GM21360 (cell line): ENCODE measurements around the gene IL7R.
"Not testable (repeated sequence)": the region's sequence is repeated elsewhere in the genome, so short reads cannot be mapped to it uniquely, and the experiment has no call there.

Experiments
- ATAC-seq: cut with Tn5 transposase; IDR thresholded peaks from one replicate; pipeline ENCODE4 v1.9.1; 2021; ENCODE audit warnings: mild to moderate bottlenecking, moderate library complexity; ENCODE audit not compliant: unreplicated experiment

The IL7R gene

GRCh38 chr5:35870605-35871004 is 13.9 kb downstream of the IL7R start:
- no peak for ATAC-seq

GRCh38 chr5:35876454-35876853 is 19.8 kb downstream of the IL7R start:
- peak; percentile 51 for ATAC-seq

- no peak for ATAC-seq
Measured at GRCh38 chr5:35876922-35877321, 20.2 kb downstream of the IL7R start.

GRCh38 chr5:35877655-35878054 is 21.0 kb downstream of the IL7R start:
- ATAC-seq, result no peak

GRCh38 chr5:35878079-35878478 is 21.4 kb downstream of the IL7R start:
- ATAC-seq, result no peak

GRCh38 chr5:35879096-35879495 is 22.4 kb downstream of the IL7R start:
- no peak for ATAC-seq

- ATAC-seq, result no peak
Measured at GRCh38 chr5:35879649-35880048, 23.0 kb downstream of the IL7R start.

- ATAC-seq, result no peak
Measured at GRCh38 chr5:35880156-35880555, 23.5 kb downstream of the IL7R start.

GRCh38 chr5:35881758-35882157 is 25.1 kb downstream of the IL7R start:
- ATAC-seq, result no peak

GRCh38 chr5:35884191-35884769 is 27.6 kb downstream of the IL7R start:
- ATAC-seq, result peak; percentile 89

- peak; percentile 18 for ATAC-seq
Measured at GRCh38 chr5:35884773-35885172, 28.1 kb downstream of the IL7R start.

GRCh38 chr5:35886381-35886780 is 29.7 kb downstream of the IL7R start:
- ATAC-seq, result no peak

- no peak for ATAC-seq
Measured at GRCh38 chr5:35887321-35888100, 30.8 kb downstream of the IL7R start.

GRCh38 chr5:35890021-35891020 is 33.6 kb downstream of the IL7R start:
- ATAC-seq, result no peak

- ATAC-seq, result not testable (repeated sequence)
Measured at GRCh38 chr5:35892799-35893198, 36.1 kb downstream of the IL7R start.

GRCh38 chr5:35894131-35894530 is 37.4 kb downstream of the IL7R start:
- ATAC-seq, result no peak

GRCh38 chr5:35898952-35899660 is 42.4 kb downstream of the IL7R start:
- ATAC-seq, result no peak

GRCh38 chr5:35899800-35900199 is 43.1 kb downstream of the IL7R start:
- no peak for ATAC-seq

- ATAC-seq, result no peak
Measured at GRCh38 chr5:35900972-35901695, 44.4 kb downstream of the IL7R start.

- ATAC-seq, result peak; percentile 68
Measured at GRCh38 chr5:35902046-35902672, 45.5 kb downstream of the IL7R start.
